GM19351 (cell line): Measurements from ENCODE around the gene EPOP.

Experiments
- ATAC-seq: cut with Tn5 transposase; IDR thresholded peaks from one replicate; pipeline ENCODE4 v1.9.1; 2021; ENCODE audit warnings: mild to moderate bottlenecking, moderate library complexity; ENCODE audit not compliant: unreplicated experiment

Gene EPOP

DNA sequence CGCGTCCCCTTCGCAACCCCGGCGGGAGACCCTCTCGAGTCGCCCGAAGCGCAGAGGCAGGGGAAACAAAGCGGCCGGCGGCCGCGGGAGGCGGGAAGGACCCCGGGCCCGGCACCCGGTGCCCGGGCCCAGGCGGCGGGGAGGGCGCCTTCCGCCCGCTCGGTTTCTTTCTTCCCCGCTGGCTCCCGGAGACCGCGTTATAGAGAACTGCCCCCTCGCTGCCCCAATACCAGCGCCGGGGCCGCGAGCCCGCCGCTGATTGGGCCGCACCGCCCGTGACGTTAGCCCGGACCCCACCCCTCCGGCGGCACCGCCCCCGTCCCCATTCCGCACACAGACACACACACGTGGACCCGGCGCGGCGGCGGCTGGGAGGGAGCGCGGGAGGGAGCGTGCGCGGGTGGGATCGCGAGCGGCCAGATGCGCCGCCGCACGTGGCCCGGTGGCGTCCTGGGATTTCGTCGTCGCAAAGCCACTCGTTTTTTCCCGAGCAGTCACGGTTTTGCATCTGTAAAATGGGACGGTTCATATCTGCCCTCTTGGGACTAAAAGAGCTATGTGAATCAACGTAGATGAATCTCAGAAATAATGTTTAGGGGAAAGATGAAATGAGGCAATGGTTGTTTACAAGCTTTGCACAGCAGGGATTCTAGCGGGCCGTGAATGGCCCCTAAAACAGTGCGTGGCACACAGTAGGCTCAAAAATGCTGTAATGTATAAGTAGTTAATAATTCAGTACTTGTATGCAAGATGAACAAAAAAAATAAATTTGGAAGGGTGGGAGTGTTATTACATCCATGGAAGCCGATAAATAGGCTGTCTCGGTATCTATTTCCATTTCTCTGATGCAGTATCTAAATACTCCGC lies at the start of gene EPOP:
Gene EPOP, minus strand, starts transcription at position 209 of the 867 bp plus-strand sequence. CDS start 462 bp downstream, outside the sequence.
- peak; percentile 65 for ATAC-seq

GRCh38 chr17:38721802-38722201 lies 47.0 kb upstream of the EPOP start:
- ATAC-seq, result no peak

DNA sequence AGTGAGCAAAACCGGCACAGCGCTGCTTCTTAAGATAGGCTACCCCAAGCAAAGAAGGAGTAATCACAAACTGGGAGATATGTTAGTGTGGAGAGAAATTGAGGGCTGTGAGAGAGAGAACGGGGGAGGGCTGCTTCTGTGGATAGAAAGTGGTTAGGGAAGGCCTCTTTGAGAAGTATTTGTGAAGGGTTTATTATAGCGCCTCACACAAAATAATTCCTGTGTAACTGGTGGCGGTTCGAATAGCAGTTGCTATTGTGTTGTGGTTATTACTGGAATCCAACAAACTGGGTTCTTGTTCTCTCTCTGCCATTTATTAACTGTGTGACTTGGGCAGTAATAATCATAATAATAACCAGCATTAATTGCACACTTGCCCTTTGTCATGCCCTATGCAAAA lies 46.2 kb upstream of the EPOP start:
- no peak for ATAC-seq

DNA sequence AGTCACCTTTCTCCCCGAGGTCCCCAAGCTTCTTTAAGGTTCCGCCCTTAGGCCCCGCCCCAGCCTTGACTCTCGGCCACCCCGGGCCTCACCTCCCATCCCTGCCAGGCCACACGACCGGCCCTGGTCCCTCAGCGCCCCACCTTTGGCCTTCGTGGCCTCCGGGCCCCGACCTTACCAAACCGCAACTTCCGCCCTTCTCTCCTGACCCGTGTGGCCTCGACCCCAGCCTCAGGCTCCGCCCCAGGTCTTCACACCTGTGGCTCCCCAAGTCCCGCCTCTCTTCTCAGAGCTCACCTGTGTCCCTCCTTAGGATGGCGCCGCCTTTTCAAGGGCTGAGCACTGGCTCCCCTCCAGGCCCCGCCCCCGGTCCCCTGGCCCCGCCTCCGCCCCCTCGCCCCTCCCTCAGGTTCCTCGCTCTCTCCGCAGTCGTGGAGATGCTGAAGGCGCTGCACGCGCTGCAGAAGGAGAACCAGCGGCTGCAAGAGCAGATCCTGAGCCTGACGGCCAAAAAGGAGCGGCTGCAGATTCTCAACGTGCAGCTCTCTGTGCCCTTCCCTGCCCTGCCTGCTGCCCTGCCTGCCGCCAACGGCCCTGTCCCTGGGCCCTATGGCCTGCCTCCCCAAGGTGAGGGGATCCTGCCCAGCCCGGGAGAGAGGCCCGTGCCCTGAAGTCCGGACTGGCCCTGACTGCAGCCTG lies 45.3 kb upstream of the EPOP start:
- ATAC-seq, result no peak

- no peak for ATAC-seq
Measured at GRCh38 chr17:38719289-38719942, 44.7 kb upstream of the EPOP start.

- ATAC-seq, result no peak
Measured at GRCh38 chr17:38717139-38717745, 42.5 kb upstream of the EPOP start.

GRCh38 chr17:38716368-38717005 lies 41.7 kb upstream of the EPOP start:
- ATAC-seq, result no peak

- ATAC-seq, result no peak
Measured at GRCh38 chr17:38715216-38715943, 40.6 kb upstream of the EPOP start.

GRCh38 chr17:38713456-38714075 lies 38.8 kb upstream of the EPOP start:
- no peak for ATAC-seq

DNA sequence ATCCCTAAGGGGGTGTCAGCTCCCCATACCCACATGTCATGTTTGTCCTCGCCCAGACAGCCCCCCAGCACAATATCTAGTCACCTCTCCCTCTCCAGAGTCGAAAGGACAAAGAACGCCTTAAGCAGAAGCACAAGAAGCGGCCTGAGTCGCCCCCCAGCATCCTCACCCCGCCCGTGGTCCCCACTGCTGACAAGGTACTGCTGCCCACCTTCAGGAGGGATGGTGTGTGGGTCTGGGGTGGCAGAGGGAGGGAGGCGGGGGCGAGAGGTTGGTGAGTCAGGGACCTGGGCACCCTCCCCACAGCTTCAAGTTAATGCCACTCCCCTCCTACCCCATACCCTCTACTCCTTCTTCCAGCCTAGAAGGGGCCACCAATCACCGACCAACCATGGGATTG lies 37.8 kb upstream of the EPOP start:
- ATAC-seq, result no peak

DNA sequence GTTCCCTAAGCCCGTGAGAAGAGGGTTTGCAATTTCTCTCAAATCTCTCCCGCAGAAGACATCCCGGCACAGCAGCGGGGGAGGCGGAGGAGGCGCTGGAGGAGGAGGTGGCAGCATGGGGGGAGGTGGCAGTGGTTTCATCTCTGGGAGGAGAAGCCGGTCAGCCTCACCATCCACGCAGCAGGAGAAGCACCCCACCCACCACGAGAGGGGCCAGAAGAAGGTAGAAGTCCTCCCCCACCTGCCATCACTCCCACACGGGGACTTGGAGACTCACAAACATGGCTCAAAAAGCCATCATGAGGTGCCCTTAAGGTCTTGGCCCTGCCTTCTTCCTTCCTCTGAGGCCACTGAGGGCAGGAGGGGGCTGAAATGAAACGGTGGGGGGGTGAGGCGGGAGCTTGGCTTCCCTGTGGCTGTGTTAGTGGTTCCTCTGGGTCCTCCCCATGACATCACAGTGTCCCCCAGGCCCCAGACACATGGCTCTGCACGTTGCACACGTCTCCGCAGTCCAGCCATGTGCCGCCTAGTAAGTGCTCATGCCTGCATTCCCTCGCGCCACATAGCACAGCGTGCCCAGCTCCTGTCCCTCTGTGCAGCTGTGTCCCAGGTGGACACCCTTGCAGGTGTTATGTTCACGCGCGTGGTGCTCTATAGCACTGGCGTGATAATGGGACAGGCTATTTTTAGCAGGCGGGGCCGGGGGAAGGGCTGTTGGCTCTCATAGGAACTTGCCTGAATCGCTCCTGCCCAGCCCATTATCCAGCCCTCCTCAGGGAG lies 37.2 kb upstream of the EPOP start:
- no peak for ATAC-seq

DNA sequence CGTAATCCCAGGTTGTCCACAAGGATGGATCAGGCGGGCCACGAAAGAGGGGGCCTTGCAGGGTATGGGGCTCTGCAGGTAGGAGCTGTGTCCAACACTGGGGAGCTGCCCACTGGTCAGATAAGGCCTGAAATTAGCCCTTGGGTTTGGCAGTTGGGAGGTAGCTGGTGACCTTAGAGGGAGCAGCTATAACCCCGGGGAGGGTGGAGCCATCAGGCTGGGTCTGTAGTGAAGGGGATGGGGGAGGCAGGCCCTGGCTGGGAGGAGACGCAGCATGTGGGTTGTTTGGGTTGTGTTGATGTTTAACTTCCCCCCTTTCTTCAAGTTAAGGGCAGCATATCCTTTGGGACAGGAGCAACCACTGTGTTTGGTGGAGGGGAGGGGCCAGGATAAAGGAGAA lies 36.2 kb upstream of the EPOP start:
- no peak for ATAC-seq

GRCh38 chr17:38710604-38710962 lies 35.8 kb upstream of the EPOP start:
- no peak for ATAC-seq

- ATAC-seq, result no peak
Measured at GRCh38 chr17:38709864-38710603, 35.3 kb upstream of the EPOP start.

DNA sequence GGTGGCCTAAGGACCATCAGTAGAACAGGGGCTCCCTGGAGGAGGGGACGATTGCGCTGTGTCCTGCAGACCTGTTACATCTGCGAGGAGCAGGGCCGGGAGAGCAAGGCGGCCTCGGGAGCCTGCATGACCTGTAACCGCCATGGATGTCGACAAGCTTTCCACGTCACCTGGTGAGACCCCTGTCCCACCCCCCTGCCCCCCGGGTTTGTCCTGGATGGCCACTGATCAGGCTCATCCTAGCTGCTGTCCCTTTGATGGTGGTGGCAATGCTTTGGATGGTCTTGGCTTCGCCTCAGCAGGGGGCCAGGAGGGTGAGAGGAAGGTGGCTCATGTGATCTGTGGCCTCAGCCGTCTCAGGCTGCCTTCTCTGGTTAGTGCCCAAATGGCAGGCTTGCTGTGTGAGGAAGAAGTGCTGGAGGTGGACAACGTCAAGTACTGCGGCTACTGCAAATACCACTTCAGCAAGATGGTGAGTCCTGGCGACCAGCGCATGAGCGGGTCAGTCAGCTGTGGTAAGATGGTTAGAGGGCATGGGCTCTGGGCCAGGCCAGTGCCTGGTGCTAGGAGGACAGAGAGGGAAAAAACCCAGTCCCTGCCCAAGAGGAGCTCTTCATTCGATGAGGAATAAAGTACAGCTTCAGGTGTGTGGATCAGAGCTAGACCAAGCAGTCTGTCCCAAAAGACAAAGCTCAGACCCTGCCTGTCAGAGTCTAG lies 34.5 kb upstream of the EPOP start:
- no peak for ATAC-seq

DNA sequence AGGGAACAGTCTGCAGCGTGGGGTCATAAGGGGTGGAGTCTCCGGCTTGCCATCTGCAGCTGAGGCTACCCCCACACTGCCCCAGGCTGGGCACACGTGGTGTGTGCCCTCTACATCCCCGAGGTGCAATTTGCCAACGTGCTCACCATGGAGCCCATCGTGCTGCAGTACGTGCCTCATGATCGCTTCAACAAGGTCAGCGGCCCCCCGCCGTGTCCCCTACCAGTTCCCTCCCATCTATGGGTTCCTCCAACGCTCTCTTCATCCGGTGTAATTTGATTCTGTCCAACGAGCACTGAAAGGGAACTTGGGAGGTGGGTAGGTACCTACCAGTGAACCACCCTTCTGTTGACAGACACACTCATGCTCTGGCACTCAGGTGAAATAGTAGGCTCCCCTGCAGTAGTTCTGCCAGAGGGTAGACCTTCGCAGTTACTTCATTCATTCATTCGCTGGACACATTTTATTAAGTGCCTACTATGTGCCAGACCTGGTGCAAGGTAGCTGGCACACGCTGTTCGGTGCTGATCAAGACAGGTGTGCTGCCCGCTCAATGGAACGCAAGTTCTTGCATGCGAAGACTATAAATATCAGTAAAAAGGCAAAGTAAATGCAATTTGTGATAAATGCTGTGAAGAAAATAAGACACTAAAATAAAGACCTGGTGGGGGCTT lies 33.1 kb upstream of the EPOP start:
- no peak for ATAC-seq
